Brain microvascular endothelial cell (primary cell): ENCODE results near the gene NRG2.

Experiments used
- DNase-seq: peaks from one replicate; pipeline ENCODE4 v3.0.0-alpha.2; 2020
- H3K27ac ChIP-seq: fragments of 250-450 bp; sonication (Bioruptor Pico); 2 replicates; pipeline ENCODE4 v1.5.1; 2020; ENCODE audit warnings: mild to moderate bottlenecking, moderate library complexity
- H3K27me3 ChIP-seq: fragments of 250-450 bp; sonication (Bioruptor Pico); replicated peaks from 2 replicates; pipeline ENCODE4 v1.5.1; 2020; ENCODE audit warnings: mild to moderate bottlenecking
- H3K36me3 ChIP-seq: fragments of 250-450 bp; sonication (Bioruptor Pico); replicated peaks from 2 replicates; pipeline ENCODE4 v1.5.1; 2020; ENCODE audit warnings: mild to moderate bottlenecking
- H3K4me3 ChIP-seq: 2 replicates; pipeline ENCODE4 v1.5.1; 2011; ENCODE audit warnings: low read depth, mild to moderate bottlenecking, control low read depth, low read length, moderate library complexity
- in situ Hi-C: cut with HindIII; loops from 2 replicates; pipeline ENCODE4 v1.10.0; 2017; ENCODE audit warnings: low sequenced_read_pairs, low pct_ligation_motif_present
- TF ChIP-seq, protein P1 (sequence below): IDR thresholded peaks from 2 replicates; pipeline ENCODE4 v1.5.1; 2011; ENCODE audit warnings: low read depth, mild to moderate bottlenecking, moderate library complexity, low read length, control low read depth, inconsistent platforms; ENCODE audit errors: missing control alignments

The NRG2 gene

DNA sequence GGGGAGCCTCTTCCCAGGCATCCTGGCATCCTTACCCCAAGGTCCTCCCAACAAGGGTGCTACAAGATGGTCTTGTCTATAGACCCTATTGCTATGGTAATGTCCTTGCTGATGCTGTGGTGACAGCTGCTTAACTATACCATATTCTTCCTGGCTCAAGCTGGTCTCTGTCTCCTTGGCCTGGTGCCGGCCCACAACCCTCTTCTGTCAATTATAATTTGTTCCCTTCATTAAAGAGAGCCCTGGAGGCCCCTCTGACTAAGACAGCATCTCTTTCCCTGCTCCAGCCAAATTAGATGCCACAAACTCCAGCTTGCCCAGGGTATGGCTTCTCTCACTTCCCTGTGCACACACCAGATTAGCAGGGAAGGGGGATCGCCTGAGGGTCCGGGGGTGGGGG, 160.8 kb downstream of the NRG2 start:
- no peak overlapping the region for H3K4me3 ChIP-seq
- DNase-seq: no peak
- no peak overlapping the region for H3K27ac ChIP-seq
- peaks cover 9% of the 10 kb centered on the region for H3K27me3 ChIP-seq
- TF ChIP-seq, protein P1, sequence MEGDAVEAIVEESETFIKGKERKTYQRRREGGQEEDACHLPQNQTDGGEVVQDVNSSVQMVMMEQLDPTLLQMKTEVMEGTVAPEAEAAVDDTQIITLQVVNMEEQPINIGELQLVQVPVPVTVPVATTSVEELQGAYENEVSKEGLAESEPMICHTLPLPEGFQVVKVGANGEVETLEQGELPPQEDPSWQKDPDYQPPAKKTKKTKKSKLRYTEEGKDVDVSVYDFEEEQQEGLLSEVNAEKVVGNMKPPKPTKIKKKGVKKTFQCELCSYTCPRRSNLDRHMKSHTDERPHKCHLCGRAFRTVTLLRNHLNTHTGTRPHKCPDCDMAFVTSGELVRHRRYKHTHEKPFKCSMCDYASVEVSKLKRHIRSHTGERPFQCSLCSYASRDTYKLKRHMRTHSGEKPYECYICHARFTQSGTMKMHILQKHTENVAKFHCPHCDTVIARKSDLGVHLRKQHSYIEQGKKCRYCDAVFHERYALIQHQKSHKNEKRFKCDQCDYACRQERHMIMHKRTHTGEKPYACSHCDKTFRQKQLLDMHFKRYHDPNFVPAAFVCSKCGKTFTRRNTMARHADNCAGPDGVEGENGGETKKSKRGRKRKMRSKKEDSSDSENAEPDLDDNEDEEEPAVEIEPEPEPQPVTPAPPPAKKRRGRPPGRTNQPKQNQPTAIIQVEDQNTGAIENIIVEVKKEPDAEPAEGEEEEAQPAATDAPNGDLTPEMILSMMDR: no peak
- H3K36me3 ChIP-seq: no peaks in the 10 kb centered on the region
- in situ Hi-C loops: no loop called here

DNA sequence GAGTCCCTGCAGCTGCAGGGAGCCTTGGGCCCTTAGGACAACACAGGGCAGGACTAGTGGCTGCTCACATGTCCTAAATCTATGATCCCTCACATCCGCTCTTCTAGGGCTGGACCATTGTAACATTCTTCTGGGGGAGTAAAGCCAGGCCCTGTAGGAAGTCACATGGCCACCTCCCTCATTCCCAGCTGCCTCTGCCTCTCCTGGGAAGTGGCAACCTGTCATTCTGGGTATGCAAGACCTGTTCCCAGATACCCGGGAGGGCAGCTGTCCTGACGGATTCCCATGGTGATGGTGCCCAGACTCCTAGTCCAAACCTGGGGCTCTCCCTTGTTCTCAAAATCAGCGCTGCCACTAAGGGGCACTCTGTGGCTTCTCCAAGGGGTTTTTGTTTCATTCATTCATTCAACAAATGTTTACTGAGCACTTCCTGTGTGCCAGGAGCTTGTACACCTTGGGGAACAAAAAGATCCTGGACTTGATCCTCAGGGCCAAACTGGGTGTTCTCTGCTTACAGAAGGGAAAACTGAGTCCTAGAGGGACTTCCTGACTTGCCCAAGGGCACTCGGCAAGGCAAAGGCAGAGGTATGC, 161.9 kb downstream of the NRG2 start:
- in situ Hi-C loops: no loop called here

DNA sequence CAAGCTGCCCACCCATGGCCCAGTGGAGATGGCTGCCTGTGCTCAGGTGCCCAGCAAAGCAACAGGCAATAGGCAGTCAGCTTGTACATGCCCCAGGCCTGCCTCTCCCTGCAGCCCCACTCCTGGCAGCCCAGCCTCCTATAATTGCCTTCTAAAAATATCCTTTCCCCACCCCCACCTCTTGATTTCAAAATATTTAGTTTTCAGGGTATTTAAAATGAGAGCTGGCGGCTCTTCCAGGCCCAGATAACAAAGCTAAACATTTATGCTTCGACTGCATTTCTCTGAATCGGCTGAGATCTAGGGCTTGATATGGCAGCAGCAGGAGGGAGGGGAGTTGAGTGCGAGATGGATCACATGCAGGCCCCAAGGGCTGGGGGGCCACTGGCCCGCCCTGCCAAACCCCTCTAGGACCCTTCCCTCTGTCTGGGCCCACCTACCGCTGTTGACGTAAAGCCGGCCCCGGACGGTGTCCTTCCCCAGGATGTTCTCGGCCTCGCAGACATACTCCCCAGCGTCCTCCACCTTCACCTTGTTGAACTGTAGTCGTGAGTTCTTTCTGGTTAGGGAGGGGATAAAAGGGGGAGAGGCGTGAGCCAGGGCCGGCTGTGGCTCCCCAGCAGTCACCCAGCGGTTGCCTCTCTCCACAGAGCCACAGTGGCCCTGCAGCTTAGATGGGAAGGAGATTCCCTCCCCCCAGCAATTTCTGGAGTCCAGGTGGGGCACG, 162.5 kb downstream of the NRG2 start:
- TF ChIP-seq, protein P1: no peak
- Histone ChIP-seq H3K4me3 (no peak overlapping the region), H3K36me3 (no peaks in the 10 kb centered on the region), H3K27me3 (peaks cover 9% of the 10 kb centered on the region), H3K27ac (no peak overlapping the region)
- in situ Hi-C loops: no loop called here
- DNase-seq: no peak

More for the DNA sequence above, 161.9 kb downstream of the NRG2 start:
- TF ChIP-seq, protein P1: no peak
- no peak for DNase-seq
- peaks cover 9% of the 10 kb centered on the region for H3K27me3 ChIP-seq
- no peaks in the 10 kb centered on the region for H3K36me3 ChIP-seq
- H3K27ac ChIP-seq: no peak overlapping the region
- no peak overlapping the region for H3K4me3 ChIP-seq

- no peak overlapping the region for H3K4me3 ChIP-seq
- H3K27me3 ChIP-seq: peaks cover 9% of the 10 kb centered on the region
- H3K27ac ChIP-seq: no peak overlapping the region
- TF ChIP-seq, protein P1: no peak
- no peaks in the 10 kb centered on the region for H3K36me3 ChIP-seq
- DNase-seq: no peak
- in situ Hi-C loops: no loop called here
These were observed 165.0 kb downstream of the NRG2 start for GRCh38 chr5:139878093-139878492.

DNA sequence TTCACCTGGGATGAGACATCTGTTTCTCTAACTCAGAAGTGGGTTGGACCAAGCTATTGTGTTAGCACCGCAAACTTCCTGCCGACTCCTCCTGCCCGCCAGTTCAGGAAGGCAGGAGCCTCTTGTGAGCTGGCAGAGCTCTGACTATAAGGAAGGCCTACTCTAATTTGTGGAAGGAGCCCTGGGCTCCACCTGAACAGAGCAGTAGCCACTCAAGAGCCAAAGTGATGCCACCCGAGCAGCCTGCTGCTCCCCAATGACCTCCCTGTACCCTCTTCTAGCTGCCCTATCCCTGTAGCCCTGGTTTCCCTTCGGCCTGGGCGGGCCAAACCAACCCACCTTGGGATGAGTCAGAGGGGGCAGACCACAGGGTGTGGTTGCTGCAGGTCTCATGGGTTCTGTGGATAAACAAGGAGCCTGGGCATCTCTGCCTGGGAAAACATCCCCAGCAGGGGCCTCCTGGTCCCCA, 165.9 kb downstream of the NRG2 start:
- peaks cover 8% of the 10 kb centered on the region for H3K27me3 ChIP-seq
- TF ChIP-seq, protein P1: no peak
- in situ Hi-C loops: no loop called here
- H3K36me3 ChIP-seq: no peaks in the 10 kb centered on the region
- H3K4me3 ChIP-seq: no peak overlapping the region
- H3K27ac ChIP-seq: no peak overlapping the region
- DNase-seq: no peak

DNA sequence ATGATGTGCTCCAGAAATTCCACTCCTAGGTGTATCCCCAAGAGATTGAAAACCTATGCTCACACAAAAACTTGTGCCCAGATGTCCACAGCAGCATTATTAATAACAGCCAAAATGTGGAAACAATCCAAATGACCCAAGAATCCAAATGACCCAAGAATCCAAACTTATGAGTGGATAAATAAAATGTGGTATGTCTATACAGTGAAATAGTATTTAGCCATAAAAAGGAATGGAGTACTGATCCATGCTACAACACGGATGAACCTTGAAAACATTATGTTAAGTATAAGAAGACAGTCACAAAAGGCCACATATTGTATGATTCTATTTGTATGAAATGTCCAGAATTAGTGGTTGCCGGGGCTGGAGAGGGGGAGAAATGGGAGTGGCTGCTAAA, 167.1 kb downstream of the NRG2 start:
- TF ChIP-seq, protein P1: no peak
- no peaks in the 10 kb centered on the region for H3K36me3 ChIP-seq
- no peak for DNase-seq
- no peak overlapping the region for H3K4me3 ChIP-seq
- H3K27me3 ChIP-seq: peaks cover 4% of the 10 kb centered on the region
- in situ Hi-C loops: no loop called here
- no peak overlapping the region for H3K27ac ChIP-seq
